ENCODE data around the gene TAF15.

The TAF15 gene

GRCh38 chr17:35788477-35789368 lies 20.6 kb upstream of the TAF15 start:
- DNase-seq (ENCODE audit: low read depth): no peak

- no peak for DNase-seq (ENCODE audit: low read depth)
These were observed 18.4 kb upstream of the TAF15 start for GRCh38 chr17:35790841-35791240.

DNA sequence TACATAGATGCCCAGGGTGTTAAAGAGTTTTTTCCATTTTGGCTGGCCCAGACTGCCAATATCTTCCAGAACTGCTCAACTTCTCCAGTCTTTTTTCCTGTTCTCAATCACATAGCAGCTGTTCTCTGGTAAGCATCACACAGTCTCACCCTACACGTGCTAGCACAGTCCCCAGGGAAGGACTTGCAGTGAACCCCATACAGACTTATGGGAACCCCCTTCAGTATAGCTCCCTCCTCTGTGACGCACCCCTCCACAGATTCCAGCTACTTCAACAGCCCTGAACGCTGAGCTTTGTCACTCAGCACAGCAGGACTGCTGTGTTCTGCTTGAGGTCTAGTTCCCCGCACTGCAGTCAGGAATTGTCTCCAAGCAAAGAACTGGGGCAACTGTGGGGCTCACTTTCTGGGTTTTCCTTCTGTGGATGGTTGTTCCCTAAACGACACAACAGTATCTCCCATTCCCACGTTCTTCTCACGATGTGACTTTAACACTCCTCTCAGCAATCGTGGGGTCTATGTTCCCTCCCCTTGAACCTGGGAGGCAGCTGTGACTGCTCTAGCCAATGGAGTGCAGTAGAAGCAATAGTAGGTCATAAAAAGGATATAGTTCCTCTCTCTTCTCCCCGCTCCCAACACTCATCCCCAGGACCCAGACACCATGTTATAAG lies 17.5 kb upstream of the TAF15 start:
- no peak for DNase-seq (ENCODE audit: low read depth)

DNA sequence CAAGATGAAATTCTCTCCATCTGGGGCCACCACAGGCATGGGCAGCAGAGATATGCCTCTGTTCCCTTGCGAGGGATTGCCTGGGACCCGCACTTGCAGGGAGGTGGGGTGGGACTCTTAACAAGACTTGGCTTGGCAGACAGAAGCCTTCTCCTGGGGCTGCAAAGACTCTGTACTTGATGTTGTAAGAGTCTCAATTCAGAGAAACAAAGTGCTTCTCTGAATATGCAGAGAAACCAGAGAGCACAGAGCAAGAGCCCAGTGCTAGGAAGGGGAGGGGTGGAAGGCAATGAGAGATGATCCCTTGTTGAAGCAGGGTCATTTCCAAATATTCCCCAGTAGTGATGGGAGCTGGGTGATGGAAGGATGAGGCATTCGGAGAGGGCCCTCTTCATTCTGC lies 16.0 kb upstream of the TAF15 start:
- no peak for DNase-seq (ENCODE audit: low read depth)

DNA sequence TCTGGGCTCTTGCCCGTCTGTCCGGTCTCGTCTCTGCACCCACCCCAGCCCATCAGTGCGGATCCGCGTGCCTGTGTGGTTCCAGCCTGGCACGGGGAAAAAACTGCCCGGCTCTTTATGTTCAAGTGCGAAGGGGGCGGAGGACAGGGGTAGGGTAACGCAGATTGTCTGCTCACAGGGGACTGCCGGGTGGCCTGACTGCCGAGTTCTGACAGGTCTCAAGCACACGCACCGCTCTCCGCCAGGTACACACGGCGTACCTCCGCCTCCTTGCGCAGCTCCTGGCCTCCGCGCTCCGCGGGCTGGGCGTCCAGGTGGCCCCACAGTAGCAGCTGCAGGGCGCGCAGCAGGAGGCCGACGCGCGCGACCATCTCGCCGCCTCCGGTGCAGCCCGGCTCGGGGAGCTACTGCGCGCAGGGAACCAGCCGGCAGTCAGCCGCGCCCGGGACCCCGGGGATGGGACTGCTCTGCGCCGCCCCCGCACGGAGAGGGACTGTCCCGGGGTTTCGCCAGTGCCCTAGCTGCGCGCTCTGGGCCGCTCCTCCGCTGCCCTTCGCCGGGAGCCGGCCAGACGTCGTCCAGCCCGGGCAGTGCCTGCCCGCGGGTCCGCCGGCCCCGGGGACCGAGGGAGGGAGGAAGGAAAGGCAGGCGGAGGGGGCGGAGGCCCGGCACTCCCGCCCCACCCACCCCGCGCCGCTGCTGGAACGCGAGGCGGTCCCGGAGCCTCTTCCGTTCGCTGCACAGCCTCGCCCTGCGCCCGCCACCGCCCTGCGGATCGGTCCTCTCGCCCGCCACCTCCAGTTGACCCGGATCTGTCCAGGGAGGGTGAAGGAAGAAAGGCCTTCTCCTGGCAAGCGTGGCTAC lies 14.0 kb upstream of the TAF15 start, which contains the start of gene MMP28:
Gene MMP28 (minus strand): TSS at position 635 of the 864 bp plus-strand sequence. CDS start 264 bp downstream, at position 371.
- no peak for DNase-seq (ENCODE audit: low read depth)

DNA sequence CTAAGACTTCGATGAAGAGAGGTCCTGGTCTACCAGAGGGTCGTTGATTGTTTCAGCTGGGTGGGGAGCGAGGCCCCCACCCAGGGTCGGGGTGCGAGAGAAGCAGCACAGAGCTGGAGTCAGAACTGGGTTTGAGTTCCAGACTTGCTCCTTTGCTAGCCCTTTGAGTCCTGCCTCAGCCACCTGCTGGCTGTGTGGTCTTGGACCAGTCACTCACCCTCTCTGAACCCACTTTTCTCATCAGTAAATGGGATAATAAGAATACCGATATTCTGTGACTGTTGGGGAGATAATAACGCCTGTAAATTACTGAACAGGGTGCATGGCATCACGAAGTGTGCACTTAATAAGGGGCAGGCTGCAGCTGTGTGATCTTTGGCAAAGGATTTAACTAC lies 13.4 kb upstream of the TAF15 start:
- no peak for DNase-seq (ENCODE audit: low read depth)

DNA sequence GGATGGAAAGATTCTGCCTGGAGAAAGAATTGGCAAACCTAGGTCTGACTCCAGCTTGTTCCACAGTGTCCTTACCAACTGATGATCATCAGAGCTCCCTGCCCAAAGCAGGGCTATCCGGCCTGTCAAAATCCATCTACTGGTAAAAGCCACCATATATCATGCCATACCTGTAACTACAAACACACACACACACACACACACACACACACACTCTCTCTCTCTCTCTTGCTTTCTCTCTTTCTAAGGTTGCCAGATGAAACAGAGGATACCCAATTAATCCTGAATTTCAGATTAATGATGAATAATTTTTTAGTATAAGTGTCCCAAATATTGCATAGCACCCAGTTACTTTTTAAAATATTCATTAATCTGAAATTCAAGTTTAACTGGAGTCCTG lies 12.3 kb upstream of the TAF15 start:
- DNase-seq (ENCODE audit: low read depth): no peak

GRCh38 chr17:35797370-35797769 lies 11.9 kb upstream of the TAF15 start:
- DNase-seq (ENCODE audit: low read depth): no peak

DNA sequence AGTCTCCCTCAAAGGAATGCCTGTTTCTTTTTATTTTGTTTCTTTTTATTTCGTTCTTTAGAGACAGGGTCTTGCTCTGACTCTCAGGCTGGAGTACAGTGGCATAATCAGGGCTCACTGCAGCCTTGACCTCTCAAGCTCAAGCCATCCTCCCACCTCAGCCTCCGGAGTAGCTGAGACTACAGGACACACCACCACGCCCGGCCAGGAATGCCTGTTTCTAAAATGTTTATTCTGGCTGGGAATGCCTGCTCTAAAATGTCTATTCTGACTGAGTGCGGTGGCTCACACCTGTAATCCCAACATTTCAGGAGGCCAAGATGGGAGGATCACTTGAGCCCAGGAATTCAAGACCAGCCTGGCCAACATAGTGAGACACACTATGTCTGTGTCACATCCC lies 11.4 kb upstream of the TAF15 start:
- DNase-seq (ENCODE audit: low read depth): no peak

DNA sequence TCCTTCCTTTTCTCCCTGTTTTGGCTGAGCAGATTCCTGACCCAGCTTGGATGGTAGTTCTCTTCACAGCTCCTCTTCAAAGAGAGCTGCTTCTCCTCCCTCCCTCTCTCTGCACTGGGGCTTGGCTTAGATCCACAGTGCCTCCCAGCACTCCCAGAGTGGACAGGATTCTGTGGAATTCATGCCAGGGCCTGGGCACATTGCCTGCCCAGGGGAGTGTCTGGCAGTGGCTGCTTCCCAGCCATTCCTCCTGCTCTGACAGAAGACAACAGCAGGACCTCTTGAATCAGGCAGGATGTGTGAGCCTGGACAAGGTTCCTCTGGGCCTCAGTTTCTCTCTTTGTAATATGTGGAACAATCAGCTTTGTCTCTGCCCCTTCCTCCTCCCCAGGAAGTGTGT lies 9.3 kb upstream of the TAF15 start:
- no peak for DNase-seq (ENCODE audit: low read depth)

DNA sequence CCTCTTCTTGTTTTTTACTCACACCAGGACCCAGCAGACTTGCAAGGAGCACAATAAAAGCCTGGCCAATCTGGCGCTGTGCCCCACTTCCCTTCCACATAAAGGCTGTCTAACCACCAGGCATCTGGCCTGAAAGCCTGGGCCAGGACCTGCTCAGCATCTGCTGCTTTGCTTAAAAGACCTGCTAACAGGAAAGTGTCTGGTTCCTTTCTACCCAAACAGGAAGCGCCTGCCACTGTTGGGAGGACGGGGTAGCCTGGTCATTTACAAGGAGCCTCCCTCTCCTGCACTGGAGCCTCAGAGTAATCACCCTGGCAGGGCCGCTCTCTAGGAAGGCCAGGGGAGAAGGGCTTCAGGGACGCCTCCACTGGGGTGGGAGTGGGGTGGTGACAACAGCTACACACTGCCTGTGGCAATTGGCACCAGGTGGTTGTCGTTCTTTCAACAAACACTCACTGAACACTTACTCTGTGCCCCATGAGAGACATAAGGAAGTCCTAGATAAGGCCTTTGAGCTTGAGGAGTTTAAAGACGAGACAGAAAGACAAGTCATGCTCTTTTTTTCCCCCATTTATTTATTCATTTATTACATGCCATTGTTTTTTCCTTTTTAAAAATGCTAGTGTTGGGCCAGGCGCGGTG lies 7.6 kb upstream of the TAF15 start:
- no peak for DNase-seq (ENCODE audit: low read depth)

GRCh38 chr17:35804658-35805192 lies 4.6 kb upstream of the TAF15 start:
- DNase-seq (ENCODE audit: low read depth): no peak

- DNase-seq (ENCODE audit: low read depth): no peak
These were observed 1.7 kb upstream of the TAF15 start for GRCh38 chr17:35807371-35808144.

- no peak for DNase-seq (ENCODE audit: low read depth)
These were observed 883 bp upstream of the TAF15 start for GRCh38 chr17:35808240-35808961.

GRCh38 chr17:35809855-35810461 lies 674 bp downstream of the TAF15 start:
- no peak for DNase-seq (ENCODE audit: low read depth)

DNA sequence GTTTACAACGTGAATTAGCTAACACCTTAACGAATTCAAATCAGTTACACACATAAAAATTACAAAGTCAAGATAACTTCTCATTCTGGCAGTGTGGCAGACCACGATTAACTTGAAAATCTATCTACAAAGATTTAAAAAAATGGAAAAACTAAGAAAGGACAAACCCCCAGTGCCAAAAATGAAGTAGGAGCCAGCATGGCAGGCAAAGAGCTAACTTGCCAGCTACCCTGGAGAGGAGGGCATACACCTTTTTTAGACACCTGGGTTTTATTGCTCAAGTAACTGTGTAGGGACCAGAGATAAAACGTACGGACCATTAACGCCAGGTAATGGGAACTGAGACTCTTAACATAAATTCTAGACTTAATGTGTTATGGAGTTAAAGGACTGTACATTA lies 2.5 kb downstream of the TAF15 start:
- DNase-seq (ENCODE audit: low read depth): no peak

DNA sequence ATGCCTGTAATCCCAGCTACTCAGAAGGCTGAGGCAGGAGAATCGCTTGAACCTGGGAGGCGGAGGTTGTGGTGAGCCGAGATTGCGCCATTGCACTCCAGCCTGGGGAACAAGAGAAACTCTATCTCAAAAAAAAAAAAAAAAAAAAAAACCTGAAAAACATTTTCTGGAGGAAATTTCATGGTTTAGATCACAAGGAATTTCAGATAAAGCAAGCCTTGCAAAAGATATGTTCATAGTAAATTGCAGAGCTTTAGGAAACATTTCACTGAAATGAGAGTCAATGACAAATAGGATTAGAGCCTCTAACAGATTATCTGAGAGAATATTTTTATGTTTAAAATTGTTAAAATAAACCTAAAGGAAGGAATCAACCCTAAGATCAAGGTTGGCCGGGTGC lies 3.2 kb downstream of the TAF15 start:
- DNase-seq (ENCODE audit: low read depth): no peak

- no peak for DNase-seq (ENCODE audit: low read depth)
These were observed 7.4 kb downstream of the TAF15 start for GRCh38 chr17:35816723-35817122.

DNA sequence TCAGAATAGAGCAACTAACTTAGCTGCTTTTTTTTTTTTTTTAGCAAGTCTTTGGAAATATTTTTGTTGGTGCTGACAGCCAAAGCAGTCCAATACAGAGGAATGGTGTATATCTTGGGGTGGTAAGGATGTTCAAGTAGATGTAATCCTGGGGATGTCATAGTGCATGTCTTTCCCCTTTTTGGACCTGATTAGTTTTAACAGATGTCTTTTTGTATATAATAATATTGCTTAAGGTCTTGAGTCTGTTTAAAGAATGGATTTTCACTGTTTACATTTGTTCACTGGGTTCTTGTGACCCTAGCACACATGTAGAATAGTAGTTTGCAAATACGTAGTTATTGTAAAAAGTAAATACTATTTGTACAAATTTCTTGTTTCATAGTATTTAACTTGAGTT lies 7.9 kb downstream of the TAF15 start:
- DNase-seq (ENCODE audit: low read depth): no peak

DNA sequence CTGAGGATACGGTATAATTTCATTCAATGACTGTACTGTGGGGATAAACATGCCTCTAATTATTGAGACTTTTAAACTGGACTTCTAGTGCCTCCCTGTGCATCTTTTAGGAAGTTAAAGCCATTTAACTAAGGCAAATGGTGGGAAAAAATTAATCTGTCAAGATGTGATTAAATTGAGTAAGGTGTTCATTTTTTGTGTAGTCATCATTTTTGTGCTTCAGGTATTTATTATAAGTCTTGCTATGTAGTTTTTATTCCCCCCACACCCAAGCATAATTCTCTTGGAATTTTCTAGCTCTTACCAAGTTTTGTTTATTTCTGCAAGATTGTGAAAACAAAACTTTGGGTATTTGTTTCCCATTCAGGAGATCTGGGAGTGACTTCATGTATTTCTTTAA lies 10.2 kb downstream of the TAF15 start:
- DNase-seq (ENCODE audit: low read depth): no peak

Measured in stimulated activated CD8-positive, alpha-beta memory T cell treated with anti-CD3 and anti-CD28 coated beads, Interleukin-15, amount 100 ng/mL, for 24 hours (primary cell).